Gastroesophageal sphincter (tissue), 3 donors: ENCODE data around the gene IL17F.

ENCODE experiments used
- POLR2A ChIP-seq, 2 donors: fragments of 450-650 bp; IDR thresholded peaks; one replicate each; pipeline ENCODE4 v1.6.1; 2017; ENCODE audit warnings: antibody characterized with exemption in 2 of 2, mild to moderate bottlenecking in 2 of 2, moderate library complexity in 1 of 2
- POLR2AphosphoS5 ChIP-seq: sonication (generic); formaldehyde crosslinking; IDR thresholded peaks from one replicate; pipeline ENCODE4 v1.6.1; 2017; ENCODE audit warnings: antibody characterized with exemption
- TF ChIP-seq, protein P1 (sequence below), 4 experiments: fragments of 200-600 bp in 2 of 4; fragments of 450-650 bp in 2 of 4; sonication (generic) in 1 of 4; IDR thresholded peaks; one replicate each; pipeline ENCODE4 v1.5.1; 2017 to 2019; ENCODE audit warnings: antibody characterized with exemption in 4 of 4, mild to moderate bottlenecking in 2 of 4, moderate library complexity in 2 of 4

DNA sequence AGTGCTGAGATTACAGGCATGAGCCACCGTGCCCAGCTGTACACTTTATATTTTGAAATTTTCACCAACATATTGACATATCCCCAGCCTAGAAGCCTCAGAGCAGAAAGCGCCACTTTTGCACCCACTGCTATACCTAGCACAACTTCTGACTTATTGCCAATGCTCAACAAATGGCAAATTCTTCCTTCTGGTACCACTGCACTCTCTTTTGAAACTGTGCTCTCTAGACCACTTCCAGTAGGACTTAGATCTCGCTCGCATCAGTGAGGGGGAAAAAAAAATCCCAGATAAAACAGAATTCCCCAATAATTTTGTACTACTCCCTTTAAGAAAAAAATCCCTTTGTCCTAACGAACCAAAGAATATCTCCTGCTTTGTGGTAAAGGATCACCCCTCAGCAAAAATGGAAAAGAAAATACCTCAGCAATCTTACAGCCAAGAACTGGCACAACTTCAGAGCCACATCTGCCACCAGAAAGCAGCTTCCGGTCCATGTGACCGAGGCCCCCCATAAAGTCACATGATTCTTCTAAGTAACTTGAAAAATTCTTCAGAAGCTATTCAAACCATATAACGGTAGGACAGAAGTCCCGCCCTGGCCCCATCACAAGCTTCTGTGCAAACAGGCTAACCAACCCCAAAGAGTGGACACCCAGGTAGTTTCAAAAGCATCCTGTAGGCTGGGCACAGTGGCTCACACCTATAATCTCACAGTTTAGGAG, 18.5 kb upstream of the IL17F start:
- TF ChIP-seq POLR2A (IDR thresholded peaks at IDR 0.05): no peak
- TF ChIP-seq, protein P1, sequence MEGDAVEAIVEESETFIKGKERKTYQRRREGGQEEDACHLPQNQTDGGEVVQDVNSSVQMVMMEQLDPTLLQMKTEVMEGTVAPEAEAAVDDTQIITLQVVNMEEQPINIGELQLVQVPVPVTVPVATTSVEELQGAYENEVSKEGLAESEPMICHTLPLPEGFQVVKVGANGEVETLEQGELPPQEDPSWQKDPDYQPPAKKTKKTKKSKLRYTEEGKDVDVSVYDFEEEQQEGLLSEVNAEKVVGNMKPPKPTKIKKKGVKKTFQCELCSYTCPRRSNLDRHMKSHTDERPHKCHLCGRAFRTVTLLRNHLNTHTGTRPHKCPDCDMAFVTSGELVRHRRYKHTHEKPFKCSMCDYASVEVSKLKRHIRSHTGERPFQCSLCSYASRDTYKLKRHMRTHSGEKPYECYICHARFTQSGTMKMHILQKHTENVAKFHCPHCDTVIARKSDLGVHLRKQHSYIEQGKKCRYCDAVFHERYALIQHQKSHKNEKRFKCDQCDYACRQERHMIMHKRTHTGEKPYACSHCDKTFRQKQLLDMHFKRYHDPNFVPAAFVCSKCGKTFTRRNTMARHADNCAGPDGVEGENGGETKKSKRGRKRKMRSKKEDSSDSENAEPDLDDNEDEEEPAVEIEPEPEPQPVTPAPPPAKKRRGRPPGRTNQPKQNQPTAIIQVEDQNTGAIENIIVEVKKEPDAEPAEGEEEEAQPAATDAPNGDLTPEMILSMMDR (IDR thresholded peaks at IDR 0.05): no peak
- no peak for TF ChIP-seq POLR2AphosphoS5
